SK-N-SH treated with all-trans-retinoic acid at 6 μM for 48 hours (cell line): ENCODE results near the gene SRY.

Experiments used
- PATZ1 ChIP-seq: fragments of 250-450 bp; sonication (Bioruptor Pico); IDR thresholded peaks from 2 replicates; pipeline ENCODE4 v1.8.0; 2020; ENCODE audit warnings: mild to moderate bottlenecking, moderate library complexity, borderline replicate concordance
- POU6F1 ChIP-seq: fragments of 250-450 bp; sonication (Bioruptor Pico); IDR thresholded peaks from 2 replicates; pipeline ENCODE4 v1.8.0; 2021; ENCODE audit warnings: low read depth, mild to moderate bottlenecking, moderate library complexity, borderline replicate concordance

DNA sequence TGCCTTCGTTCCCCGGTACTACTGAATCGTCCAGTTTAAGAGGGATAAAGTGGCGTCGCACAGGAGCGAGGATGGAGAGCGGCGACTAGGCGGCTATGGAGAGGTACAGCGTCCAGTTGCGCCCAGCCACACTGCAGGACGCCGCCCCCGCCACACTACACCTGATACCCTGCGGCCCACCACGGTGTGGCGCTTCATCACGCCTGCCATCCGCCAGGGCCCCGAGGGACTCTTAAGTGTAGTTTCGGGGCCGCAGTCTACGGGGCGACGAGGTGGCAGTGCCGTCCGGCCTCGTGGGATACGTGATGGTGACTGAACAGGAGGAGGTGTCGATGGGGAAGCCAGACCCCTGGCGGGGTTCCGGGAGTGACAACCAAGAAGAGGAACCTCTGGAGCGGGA lies 2.3 kb upstream of the SRY start:
- TF ChIP-seq POU6F1 = no peak
- no peak for TF ChIP-seq PATZ1
